ENCODE measurements around the gene ASIP.
"Not testable (repeated sequence)": the region's sequence is repeated elsewhere in the genome, so short reads cannot be mapped to it uniquely, and the experiment has no call there.

Gene ASIP

DNA sequence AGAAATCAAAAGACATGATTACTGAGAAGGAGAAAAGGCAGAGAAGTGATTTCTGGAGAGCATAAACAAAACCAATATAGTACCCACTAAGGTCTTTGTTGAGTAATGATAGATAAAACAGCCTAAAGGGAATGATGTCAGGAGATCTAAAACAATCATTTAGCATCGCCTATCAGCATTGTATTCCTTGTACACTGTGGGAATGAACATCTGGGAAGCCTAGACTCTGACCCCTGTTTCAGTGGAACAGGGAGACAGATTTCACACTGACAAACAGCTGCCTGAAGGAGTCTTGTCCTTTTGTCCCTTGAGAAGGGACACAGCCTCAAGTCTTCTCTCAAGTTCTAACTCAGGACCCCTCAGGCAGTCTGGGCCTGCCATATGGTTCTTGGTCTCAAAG, 1.7 kb downstream of the ASIP start:
- no peak for DNase-seq (ENCODE audit: low spot score)

DNA sequence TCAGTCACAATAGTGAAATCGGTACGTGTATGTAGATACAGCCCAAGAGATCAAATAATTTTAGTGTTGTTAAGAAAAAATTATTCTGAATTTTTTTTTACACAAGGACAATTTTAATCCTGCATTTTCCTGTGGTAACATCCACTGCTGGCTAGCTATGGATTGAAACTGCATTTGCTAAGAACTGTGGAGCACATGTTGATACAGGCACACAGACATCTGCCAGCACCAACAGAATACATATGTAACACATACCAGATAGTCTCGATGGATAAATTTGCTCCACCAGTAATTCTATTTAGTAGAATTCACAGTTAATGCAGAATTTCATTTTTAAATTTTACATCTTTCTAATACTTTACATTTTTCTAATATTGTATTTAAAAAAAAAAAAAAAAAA, 2.2 kb downstream of the ASIP start:
- DNase-seq (ENCODE audit: low spot score): no peak

DNA sequence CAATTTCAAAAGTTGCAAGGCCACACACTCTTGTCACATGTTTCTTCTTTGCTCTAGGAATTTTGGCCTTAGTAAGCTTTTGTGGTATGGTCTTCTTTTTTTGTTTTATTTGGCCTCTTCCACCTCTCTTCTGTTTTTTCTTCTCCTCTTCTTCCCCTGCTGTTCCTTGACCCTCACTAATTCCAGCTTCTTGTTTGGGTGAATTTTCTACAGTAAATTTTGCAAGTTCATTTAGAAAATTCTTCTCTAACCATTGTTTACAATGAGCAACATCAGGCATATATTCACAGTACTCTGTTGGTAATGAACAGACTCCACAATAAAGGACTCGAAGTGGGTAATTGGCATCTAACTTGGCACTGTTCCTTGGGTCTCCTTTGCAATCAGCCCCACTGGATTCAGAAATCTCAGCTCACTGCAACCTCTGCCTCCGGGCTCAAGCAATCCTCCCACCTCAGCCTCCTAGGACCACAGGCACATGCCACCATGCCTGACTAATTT, 5.0 kb downstream of the ASIP start:
- no peak for DNase-seq (ENCODE audit: low spot score)

DNA sequence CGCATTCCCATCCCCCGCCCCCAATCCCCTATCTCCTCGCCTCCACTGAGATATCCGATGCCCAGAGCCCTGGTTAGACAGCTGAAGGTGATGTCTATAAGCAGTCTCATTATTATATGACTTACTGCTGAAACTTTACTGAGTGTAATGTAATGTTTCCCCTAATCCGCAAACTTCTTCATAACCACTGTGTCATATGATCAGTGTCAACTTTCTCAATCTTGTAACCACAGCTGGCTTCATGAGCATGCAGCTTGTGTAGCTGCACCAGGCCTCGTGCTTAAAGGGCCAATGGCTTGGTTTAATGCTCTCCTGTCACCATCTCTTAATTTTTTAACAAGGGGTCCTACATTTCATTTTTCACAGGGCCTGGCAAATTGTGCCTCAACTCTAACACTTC, 8.1 kb downstream of the ASIP start:
- no peak for DNase-seq (ENCODE audit: low spot score)

- DNase-seq (ENCODE audit: low spot score): no peak
Measured at GRCh38 chr20:34250005-34250404, 8.8 kb downstream of the ASIP start.

- DNase-seq (ENCODE audit: low spot score): no peak
Measured at GRCh38 chr20:34251619-34252018, 10.4 kb downstream of the ASIP start.

GRCh38 chr20:34252431-34253086, 11.3 kb downstream of the ASIP start:
- DNase-seq (ENCODE audit: low spot score): peak; percentile 39

- DNase-seq (ENCODE audit: low spot score): no peak
Measured at GRCh38 chr20:34254979-34255378, 13.8 kb downstream of the ASIP start.

- no peak for DNase-seq (ENCODE audit: low spot score)
Measured at GRCh38 chr20:34256629-34257124, 15.5 kb downstream of the ASIP start.

DNA sequence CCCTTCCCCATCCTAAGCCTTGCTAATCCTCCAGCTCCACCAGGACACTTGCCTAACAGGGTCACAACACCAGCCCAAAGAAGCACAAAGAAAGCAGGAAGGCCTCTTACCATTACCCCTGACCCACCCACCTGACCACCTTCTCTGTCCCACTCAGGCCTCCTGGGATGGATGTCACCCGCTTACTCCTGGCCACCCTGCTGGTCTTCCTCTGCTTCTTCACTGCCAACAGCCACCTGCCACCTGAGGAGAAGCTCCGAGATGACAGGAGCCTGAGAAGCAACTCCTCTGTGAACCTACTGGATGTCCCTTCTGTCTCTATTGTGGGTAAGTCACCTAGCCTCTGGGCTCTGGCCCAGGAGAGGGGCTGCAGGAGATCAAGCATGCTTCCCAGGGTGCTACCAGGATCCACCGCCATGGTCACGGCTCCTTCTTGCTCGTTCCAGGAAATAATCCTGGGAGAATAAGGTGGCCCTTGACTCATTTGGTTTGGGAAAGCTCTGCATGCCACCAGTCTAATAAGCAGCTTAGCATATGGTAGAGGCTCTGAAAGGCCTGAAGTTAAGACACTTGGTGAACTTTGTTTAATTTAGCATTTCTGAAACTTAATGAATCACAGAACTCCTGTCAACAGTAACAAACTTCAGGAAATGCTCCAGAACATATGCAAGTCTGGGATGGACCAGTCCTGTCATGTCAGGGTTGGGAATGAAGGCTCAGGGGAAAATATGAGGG, 19.2 kb downstream of the ASIP start:
- DNase-seq (ENCODE audit: low spot score): no peak

DNA sequence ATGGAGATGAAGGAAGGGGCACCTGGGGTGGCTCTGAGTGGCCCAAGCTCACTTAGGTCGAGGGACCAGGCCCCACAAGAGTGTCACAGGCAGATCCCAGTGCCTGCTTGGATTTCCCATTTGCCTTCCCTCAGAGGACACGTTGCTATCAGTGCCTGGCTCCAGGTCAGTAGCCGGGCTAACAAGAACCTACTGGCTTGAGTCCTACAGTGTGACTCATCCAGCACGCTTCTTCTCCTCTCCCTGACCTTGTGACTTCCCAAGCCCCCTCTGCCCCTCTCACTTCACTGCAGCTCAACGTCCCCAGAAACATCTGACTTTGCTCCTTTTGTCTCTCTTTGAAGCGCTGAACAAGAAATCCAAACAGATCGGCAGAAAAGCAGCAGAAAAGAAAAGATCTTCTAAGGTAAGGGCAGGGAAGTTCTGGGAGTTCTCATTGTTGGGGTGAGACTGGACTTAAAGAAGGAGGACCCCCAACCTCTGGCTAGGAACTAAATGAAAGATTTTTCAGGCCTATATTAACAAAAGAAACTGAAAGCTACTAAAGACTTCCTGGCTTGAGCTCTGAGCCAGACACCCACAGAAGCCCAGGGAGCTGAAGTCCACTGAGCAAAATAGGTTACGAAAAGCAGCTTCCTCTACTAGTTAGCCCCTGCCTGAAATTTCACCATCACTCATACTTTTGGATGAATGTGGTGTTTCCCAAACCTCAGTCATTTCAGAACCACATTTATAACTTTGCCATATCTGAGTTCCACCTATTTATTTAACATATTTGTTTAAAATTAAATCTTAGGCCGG, 21.5 kb downstream of the ASIP start:
- DNase-seq (ENCODE audit: low spot score): no peak

DNA sequence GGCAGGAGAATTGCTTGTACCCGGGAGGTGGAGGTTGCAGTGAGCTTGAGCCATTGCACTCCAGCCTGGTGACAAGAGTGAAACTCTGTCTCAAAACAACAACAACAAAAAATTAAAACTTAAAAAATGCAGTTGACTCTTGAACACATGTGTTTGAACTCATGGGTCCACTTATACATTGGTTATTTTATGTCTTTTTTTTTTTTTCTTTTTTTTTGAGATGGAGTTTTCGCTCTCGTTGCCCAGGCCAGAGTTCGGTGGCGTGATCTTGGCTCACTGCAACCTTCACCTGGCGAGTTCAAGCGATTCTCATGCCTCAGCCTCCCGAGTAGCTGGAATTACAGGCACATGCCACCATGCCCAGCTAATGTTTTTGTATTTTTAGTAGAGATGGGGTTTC, 22.2 kb downstream of the ASIP start:
- not testable (repeated sequence) for DNase-seq (ENCODE audit: low spot score)

GRCh38 chr20:34264141-34264540, 22.9 kb downstream of the ASIP start:
- no peak for DNase-seq (ENCODE audit: low spot score)

DNA sequence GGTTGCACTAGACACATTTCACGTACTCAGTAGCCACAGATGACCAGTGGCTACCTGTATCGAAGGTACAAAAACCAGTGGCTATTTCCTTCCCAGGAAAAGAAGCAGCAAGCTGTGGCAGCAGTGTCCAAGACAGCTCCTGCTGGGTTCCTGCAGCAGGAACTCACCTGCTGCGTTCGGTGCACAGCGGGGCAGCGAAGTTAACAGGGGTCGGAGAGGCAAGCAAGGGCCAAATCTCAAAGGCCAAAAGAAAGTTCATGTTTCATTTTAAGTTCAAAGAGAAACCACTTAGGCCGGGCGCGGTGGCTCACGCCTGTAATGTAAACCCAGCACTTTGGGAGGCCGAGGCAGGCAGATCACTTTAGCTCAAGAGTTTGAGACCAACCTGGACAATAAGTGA, 26.9 kb downstream of the ASIP start:
- no peak for DNase-seq (ENCODE audit: low spot score)

DNA sequence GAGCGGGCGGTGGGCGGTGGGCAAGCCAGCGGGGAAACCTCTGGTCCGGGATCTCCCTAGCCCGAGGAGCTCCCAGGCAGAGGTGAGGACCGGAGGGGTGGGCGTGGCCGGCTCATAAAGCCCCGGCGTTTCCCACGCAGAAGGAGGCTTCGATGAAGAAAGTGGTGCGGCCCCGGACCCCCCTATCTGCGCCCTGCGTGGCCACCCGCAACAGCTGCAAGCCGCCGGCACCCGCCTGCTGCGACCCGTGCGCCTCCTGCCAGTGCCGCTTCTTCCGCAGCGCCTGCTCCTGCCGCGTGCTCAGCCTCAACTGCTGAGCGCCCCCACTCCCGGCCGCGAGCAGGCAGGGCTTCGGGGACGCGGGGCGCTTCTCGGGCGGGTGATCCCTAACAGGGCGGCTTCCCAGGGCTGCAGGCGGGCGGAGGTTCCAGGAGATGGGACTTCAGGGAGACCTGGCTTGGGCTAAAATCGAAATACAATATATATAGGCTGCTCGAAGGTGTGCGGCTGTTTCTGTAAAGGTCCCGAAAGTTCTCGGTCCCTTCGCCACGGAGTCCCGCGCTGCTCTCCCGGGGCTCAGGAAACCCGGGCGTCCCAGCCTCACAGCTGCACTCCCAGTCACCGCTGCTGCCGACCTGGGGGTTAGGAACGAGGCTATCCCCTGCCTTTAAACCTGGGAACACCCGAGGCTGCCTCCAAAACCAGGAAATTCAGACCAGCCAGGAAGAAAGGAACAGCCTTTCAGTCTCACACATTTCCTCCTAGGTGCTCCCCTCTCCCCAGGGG, 27.8 kb downstream of the ASIP start:
- DNase-seq (ENCODE audit: low spot score): no peak

DNA sequence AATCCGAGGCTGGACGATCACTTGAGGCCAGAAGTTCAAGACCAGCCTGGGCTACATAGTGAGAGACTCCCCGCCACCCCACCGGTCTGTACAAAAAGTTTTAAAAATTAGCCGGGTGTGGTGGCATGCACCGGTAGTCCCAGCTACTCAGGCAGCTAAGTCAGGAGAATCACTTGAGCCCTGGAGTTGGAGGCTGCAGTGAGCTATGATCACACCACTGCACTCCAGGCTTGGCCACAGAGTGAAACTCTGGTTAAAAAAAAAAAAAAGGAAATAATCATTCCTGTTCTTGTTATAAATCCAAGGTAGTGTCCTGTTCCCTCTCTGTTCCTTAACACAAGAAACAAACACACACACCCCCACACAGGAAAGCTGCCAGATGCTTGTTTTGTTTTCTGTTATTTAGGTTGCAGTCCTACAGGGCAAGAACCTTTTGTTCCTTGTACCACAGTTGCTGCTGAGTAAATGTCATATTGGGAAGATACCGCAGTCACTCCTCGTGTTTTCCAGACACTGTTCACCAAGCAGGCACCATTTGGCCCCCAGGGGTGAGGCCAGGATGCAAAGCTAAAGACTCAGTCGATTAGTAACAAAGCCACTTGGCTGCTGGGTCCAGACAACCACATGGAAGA, 28.9 kb downstream of the ASIP start:
- no peak for DNase-seq (ENCODE audit: low spot score)

DNA sequence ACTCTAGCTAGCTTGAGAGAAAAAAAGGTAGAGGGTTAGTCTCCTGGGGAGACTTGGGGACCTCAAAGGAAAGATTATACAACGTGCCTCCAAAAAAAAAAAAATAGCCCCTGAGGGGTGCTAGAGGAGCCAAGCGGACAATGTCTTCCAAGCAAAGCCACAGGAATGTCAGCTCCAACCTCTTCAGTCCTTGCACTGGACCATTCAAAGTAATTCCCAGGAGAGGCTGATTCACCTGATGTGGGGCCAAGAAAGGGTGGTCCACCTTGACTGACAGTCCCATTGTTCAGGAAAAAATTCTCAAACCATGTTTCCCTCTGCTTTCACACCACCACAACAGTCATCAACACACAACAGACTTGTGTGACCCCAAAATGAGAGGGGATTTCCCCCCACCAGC, 30.7 kb downstream of the ASIP start:
- DNase-seq (ENCODE audit: low spot score): no peak

- DNase-seq (ENCODE audit: low spot score): no peak
Measured at GRCh38 chr20:34274694-34275093, 33.5 kb downstream of the ASIP start.

- DNase-seq (ENCODE audit: low spot score): no peak
Measured at GRCh38 chr20:34281177-34281576, 40.0 kb downstream of the ASIP start.

DNA sequence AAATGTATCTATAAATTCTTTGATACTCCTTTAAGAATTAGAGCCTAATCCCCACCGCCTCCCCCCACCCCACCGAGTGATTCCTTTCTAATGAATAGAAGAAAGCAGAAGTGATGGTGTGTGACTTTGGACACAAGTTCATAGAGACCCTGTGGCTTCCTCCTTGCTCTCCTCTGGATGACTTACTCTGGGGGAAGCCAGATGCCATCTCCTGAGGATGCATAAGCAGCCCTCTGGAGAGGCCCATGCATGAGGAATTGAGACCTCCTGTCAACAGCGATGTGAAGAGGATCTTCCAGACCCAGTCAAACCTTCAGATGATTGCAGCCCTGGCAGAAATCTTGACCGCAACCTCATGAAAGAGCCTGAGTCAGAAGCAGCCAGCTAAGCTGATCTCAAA, 40.8 kb downstream of the ASIP start:
- DNase-seq (ENCODE audit: low spot score): no peak

GRCh38 chr20:34283844-34284243, 42.6 kb downstream of the ASIP start:
- no peak for DNase-seq (ENCODE audit: low spot score)
